Measurements from ENCODE around the gene RNF34. TPM values are rescaled to one million over a fixed set of nuclear protein-coding genes. Genes with fewer than 3 reads are reported as not detected.
"Not testable (repeated sequence)": the region's sequence is repeated elsewhere in the genome, so short reads cannot be mapped to it uniquely, and the experiment has no call there.

Gene RNF34, protein sequence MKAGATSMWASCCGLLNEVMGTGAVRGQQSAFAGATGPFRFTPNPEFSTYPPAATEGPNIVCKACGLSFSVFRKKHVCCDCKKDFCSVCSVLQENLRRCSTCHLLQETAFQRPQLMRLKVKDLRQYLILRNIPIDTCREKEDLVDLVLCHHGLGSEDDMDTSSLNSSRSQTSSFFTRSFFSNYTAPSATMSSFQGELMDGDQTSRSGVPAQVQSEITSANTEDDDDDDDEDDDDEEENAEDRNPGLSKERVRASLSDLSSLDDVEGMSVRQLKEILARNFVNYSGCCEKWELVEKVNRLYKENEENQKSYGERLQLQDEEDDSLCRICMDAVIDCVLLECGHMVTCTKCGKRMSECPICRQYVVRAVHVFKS
- 50.0 TPM for total RNA-seq

DNA sequence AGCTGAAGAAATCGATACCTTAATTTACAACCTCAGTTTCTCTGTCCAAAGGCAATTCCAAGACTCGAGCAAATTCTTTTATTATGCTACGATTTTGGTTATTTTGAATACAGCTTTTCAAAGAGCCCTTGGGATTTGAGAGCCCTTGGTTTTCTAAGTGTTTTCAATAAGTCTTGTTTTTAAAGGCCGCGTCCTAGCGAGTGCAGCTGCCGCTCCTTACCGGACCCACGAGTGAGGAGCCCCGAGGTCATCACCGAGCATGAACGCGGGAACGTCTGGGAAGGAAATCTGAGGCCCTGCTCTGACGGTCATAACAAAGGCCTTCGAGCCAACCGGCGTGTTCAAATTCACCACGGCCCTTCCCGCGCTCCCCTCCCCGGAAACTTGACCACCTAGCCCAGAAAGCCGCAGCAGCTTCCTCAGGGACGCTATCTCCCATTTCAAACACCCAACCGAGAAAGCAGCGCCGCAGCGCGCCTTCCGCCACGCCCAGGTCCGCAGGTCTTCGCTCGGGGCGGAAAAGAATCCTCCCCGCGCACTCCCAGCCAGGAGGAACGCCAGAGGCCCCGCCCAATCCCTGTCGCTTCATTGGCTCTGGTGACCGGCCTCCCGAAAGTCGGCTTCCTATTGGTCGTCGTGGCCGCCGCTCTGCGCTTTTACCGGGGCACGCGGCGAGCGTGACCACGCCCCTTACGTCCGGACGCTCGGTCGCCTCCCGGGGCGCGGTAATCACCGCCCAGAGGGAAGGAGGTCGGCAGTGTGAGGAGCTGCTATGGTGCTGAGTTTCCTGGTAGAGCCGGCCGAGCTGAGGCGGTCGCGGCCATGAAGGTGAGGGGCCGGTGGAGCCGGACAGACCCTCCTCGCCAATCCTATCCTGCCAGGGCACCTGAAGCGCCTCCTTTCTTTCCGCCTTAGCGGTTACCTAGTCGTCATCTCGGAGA is at the start of gene RNF34:
Gene RNF34, plus strand, starts transcription at position 728 of the 941 bp plus-strand sequence. Its CDS starts 95 bp downstream, at position 823.
- DNase-seq, result peak; percentile 96

DNA sequence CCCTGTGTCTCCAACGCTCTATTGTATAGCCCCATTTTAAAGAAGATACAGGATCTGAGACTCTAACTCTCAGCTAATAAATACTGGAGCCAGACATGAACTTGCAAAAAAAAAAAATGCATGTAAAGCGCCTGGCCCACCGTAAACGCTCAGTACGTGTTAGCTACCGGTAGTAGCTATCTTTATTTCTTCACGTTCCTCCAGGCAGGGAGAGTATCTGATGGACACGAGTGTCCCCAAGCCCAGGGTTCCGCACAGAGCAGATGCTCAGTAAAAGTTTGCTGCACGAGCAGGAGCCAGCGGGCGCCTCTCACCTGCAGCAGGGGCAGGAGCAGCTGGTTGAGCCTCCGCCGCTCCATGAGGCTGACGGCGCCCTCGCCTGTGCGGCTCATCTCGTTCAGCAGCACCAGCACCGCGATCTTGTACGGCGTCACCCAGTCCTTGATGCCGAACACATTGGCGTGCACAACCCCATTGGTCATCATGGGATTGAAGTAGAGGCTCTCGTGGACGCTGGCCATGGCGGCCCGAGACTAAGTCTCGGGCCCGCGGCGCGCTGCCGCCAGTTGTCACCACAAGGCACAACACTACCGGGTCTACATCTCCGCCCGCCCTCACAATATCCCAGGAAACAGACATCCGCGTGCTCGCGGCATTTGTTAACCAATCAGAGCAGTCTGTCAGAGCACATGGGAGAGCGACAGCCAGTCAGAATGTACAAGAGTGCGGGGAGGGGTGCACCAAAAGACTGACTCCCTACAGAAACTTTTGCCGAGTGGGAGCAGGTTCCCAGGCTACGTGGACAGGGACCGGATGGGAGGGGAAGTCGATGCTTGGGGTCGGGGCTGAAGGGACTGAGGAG is 47.9 kb upstream of the RNF34 start, which contains the start of gene ANAPC5:
Gene ANAPC5, minus strand, starts transcription at position 592 of the 862 bp plus-strand sequence. Its CDS starts 71 bp downstream, at position 521.
- peak; percentile 100 for DNase-seq

DNA sequence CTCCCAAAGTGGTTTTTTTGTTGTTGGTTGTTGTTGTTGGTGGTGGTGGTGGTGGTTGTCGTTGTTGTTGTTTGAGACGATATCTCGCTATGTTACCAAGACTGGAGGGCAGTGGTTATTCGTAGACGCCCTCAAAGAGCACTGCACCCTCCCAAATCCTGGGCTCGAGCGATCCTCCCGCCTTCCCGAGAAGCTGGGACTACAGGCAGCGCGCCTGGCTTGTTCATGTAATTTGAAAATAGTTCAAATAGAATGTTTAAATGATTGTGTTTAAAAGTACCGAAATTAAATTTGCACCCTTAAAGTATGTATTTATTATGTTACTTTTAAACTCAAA is 47.3 kb upstream of the RNF34 start:
- DNase-seq, result no peak

DNA sequence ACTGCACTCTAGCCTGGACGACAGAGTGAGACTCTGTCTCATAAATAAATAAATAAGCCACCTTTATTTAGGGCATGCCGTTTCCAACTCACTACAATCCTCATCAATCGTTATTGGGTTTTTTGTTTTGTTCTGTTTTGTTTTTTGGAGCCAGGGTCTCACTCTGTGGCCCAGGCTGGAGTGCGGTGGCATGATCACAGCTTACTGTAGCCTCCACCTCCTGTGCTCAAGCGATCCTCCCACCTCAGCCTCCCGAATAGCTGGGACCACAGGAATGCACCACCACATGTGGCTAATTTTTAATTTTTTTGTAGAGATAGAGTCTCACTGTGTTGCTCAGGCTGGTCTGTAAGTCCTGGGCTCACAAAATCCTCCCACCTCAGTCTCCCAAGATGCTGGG is 44.1 kb upstream of the RNF34 start:
- no peak for DNase-seq

DNA sequence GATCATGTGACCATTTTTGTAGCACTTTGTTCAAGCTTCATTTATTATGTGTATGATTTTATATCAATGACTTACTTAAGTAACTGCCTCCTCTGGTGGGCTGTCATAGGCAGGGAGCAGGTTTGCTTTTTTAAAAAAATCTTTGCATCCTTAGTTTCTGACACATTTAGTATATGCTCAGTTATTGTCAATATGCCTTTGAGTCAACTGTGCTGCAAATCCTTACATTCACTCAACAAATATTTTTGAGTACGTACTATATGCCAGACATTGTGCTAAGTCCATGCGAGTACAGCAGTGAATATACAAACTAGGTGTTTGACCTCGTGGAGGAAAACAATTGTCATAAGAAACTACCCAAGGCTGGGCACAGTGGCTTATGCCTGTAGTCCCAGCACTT is 43.3 kb upstream of the RNF34 start:
- no peak for DNase-seq

DNA sequence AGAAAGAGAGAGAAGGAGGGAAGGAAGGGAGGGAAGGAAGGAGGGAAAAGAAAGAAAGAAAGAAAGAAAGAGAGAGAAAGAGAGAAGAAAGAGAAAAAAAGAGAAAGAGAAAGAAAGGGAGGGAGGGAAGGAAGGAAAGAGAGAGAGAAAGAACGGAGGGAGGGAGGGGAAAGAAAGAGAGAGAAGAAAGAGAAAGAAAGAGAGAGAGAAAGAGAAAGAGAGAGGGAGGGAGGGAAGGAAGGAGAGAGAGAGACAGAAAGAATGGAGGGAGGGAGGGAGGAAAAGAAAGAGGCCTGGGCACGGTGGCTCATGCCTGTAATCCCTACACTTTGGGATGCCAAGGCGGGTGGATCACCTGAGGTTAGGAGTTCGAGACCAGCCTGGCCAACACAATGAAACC is 42.6 kb upstream of the RNF34 start:
- no peak for DNase-seq

DNA sequence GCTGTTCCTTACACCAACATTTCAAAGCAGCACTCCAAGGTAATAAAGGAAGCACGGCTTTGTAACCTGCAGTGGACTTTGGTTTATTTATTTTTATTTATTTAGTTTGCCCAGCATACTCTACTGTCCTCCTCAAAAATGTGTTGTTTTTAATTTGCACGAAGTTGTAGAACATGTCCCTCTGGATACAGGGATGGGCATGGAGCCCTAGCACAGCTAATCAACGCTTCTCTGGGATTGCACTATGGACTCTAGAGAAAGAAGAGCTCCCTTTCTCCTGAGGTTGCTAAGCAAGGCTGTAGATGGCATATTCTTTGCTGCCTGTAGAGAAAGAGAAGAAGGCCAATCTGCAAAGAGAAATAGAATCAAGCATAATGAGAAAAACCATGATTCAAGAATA is 41.8 kb upstream of the RNF34 start:
- no peak for DNase-seq

DNA sequence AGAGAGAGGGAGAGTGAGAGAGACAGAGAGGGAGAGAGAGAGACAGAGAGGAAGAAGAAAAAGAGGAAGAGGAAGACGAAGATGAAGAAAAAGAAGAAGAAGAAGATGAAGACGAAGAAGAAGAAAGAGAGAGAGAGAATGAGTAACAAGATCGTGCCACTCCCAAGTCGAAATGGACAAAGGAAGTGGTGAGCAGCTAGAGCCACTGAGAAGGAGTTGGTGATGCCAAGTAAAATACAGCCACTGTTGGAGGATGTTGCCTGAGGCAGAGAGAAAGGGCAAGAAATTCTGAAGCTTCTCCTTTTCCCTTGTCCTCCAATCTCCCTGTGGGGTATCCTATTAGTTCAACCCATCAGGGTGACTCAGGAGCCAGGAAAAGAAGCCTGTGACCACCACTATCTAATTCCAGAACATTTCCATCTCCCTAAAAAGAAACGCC is 35.2 kb upstream of the RNF34 start:
- no peak for DNase-seq

DNA sequence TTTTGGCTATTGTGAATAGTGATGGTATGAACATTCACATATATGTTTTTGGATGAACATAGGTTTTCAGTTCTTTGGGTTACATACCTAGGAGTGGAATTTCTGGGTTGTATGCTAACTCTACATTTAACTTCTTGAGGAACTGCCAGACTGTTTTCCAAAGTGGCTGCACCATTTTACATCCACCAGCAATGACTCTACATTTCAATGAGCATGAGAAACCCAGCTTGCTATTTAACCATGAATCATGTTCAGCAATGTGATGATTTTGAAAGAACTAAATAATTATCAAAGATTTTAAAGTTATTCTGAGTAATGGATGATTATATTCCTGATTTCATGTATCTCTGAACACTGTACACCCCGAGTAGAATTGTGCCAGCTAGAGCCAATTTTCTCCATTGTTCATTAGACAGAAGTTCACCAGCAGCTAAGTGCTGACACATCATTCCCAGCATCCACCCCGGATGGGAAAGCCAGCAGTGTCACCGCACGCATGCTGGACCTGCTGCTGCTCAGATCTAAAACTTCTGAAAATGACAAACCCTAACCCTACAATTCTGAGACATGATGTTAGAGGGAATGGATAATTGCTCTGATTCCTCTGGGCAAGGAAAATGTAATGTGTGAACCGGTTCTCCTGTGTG is 34.4 kb upstream of the RNF34 start:
- DNase-seq, result no peak

DNA sequence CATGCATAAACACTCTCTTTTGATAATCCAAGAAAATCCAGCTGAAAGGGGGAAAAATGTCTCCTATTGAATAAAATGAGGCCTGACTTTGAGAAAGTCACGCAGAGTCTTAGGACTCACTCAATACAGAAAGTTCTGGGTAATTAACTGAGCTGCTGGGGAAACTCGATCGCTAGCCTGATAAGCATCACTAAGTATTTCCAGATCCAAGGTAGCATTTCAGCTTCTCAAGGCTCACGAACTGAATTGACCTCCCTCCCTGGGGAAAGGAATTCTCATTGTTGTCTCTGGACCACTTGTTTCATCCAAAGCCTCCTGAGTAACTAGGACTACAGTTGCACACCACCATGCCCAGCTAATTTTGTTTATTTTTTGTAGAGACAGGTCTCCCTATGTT is 33.9 kb upstream of the RNF34 start:
- no peak for DNase-seq

DNA sequence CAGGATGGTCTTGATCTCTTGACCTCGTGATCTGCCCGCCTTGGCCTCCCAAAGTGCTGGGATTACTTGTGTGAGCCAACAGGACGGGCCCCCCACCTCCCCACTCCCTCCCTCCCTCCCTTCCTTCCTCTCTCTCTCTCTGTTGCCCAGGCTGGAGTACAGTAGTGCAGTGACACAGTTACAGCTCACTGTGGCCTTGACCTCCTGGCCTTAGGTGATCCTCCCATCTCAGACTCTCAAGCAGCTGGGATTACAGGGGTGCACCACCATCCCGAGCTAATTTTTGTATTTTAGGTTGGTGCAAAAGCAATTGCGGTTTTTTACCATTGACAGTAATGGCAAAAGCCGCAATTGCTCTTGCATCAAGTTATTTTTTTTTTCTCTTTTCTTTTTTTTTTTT is 28.5 kb upstream of the RNF34 start:
- DNase-seq, result no peak

DNA sequence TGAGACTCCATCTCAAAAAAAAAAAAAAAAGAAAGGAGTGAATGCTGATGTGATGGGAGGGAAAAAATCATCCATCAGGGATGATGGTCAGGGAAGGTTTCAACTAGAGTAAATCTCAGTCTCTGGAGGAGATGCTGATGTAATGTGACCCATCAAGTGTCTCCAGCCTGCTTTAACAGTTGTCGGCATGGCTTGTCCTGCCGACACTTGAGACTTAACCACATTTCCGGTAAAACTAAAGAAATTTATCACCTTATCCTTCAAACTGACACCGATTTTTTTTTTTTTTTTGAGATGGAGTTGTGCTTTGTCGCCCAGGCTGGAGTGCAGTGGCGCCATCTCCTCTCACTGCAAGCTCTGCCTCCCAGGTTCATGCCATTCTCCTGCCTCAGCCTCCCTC is 26.2 kb upstream of the RNF34 start:
- DNase-seq, result no peak

DNA sequence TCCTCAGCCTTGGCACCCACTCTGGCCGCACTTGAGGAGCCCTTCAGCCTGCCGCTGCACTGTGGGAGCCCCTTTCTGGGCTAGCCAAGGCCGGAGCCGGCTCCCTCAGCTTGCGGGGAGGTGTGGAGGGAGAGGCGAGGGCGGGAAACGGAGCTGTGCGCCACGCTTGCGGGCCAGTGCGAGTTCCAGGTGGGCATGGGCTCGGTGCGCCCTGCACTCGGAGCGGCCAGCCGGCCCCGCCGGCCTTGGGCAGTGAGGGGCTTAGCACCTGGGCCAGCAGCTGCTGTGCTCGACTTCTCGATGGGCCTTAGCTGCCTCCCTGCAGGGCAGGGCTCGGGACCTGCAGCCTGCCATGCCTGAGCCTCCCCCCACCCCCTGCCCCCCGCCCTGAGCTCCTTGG is 25.6 kb upstream of the RNF34 start:
- not testable (repeated sequence) for DNase-seq

DNA sequence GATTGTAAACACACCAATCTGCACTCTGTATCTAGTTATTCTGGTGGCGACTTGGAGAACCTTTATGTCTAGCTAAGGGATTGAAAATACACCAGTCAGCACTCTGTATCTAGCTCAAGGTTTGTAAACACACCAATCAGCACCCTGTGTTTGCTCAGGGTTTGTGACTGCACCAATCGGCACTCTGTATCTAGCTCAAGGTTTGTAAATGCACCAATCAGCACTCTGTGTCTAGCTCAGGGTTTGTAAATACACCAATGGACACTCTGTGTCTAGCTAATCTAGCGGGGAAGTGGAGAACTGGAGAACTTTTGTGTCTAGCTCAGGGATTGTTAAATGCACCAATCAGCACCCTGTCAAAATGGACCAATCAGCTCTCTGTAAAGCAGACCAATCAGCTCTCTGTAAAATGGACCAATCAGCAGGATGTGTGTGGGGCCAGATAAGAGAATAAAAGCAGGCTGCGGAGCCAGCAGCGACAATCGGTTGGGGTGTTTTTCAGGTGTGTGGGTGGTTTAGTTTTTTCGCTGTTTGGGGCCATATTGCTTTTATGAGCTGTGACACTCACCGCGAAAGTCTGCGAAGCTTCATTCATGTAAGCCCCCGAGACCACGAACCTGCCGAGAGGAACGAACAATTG is 24.9 kb upstream of the RNF34 start:
- not testable (repeated sequence) for DNase-seq

DNA sequence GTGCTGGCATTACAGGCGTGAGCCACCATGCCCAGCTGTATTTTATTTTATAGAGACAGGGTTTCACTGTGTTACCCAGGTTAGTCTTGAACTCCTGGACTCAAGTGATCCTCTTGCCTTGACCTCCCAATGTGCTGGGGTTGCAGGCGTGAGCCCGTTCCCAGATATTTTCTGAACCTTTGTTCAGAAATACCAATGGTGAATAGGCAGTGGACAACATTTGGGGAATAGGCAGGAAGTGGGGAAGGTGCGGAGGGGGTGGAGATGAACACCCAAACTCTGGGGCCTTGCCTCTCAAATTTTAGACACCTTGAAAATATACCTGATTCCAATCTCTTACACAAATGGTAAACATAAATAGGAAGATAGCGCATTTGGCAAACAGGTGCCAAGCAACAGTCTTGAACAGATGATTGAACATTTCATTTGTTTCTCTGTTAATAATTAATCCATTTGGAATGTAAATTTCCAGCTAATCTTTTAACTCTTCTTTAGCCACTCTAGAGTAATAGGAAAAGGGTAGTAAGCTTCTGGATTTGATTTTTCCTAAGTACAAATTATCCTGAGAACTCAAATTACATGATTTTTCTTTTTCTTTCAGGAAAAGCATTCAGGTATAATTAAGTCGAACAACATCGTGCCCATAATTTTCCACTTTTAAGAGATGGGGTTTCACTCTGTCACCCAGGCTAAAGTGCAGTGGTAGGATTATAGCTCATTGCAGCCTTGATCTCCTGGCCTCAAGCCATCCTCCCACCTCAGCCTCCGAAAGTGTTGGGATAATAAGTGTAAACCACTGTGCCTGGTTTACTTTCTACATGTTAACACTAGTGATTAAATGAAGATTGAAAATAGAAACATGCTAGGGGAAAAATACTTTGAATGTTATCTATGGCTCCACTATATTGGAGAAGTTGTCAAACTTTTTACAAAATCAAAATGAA is 22.9 kb upstream of the RNF34 start:
- no peak for DNase-seq

DNA sequence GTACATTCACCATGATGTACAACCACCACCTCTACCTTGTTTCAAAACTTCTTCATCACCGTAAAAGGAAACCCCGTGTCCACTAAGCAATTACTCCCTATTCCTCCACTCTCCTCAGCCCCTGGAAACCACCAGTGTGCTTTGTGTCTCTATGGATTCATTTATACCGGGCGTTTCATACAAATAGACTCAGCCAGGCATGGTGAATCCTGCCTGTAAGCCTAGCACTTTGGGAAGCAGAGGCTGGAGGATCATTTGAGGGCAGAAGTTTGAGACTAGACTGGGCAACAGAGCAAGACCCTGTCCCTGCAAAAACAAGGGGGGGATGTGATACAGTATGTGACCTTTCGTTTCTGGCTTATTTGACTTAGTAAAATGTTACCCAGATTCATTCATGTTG is 21.2 kb upstream of the RNF34 start:
- no peak for DNase-seq

DNA sequence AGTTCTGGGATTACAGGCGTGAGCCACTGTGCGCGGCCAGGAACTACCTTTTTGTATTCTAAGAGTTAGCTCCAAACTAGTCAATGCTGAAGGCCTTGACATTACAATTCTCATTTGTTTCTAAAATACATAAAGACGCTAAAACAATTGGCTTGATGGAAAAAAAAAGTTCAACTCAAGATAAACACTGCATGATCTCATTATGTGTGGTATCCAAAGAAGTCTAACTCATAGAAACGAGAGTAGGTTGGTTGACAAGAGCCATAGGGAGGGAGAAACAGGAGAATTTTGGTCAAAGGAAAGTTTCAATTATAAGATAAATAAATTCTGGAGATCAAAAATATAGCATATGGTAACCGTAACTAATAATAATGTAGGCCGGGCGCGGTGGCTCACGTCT is 20.0 kb upstream of the RNF34 start:
- no peak for DNase-seq

DNA sequence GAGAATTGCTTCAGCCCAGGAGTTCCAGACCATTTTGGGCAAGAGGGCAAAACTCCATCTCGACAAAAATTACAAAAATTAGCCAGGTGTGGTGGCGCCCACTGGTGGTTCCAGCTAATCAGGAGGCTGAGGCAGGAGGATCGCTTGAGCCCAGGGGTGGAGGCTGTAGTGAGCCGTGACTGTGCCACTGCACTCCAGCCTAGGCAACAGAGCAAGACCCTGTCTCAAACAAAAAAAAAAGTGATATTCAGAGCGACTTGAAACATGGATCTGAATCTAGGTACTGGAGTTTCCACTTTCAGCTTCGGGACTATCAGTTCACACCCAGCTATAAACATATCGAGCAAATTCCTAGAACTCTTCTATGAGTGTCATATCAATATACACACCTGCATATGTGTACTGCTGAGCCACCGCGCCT is 16.3 kb upstream of the RNF34 start:
- DNase-seq, result no peak

DNA sequence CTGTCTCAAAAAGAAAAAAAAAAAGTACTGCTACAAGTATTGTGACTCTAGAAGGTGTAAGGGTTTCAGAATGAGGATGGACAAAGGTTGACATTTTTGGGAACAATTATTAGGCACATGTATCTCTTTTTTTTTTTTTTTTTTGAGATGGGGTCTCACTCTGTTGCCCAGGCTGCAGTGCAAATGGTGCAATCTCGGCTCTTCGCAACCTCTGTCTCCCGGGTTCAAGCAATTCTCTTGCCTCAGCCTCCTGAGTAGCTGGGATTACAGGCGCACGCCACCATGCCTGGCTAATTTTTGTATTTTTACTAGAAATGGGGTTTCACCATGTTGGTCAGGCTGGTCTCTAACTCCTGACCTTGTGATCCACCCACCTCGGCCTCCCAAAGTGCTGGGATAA is 15.0 kb upstream of the RNF34 start:
- DNase-seq, result not testable (repeated sequence)

DNA sequence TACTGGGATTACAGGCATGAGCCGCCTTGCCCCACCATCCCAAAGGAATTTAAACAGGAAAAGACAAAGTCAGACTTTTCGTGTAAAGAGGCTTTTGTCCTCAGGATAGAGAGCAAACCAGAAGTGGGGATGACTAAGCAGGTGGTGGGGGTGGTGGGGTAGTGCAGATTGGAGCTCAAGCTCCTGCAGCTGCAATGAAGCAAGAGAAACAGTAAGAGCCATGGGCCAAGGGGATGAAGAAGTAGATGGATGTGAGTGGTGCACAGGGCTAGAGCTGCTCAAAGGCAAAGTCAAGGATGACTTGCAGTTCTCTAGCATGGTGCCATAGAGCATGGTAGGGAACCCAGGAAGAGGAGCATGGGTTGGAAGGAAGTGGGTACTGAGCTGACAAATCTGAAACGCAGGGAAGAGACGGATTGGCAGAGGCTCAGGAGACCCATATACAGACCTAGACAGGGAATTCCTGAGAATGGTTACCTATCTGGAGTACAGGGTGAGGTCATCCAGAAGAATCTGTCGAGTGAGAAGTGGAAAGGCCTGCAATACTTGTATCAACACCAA is 11.4 kb upstream of the RNF34 start:
- no peak for DNase-seq

Measured in skin of body (tissue), 2 donors.